Upper lobe of left lung (tissue), 6 donors: ENCODE measurements around the gene GAST. TPM values are rescaled to one million over a fixed set of nuclear protein-coding genes. Genes with fewer than 3 reads are reported as not detected.

Experiments
- ATAC-seq, 2 donors: fragments of 200-7000 bp; cut with Tn5 transposase; one replicate each; pipeline ENCODE4 v1.9.1; 2022; ENCODE audit warnings: mild to moderate bottlenecking in 2 of 2, moderate library complexity in 2 of 2; ENCODE audit not compliant: low FRiP score in 2 of 2
- DNase-seq, 2 donors: peaks; one replicate each; pipeline ENCODE4 v3.0.0-alpha.2; 2019 to 2020
- H3K27ac ChIP-seq, 4 donors: fragments of 200-600 bp; sonication (generic); one replicate each; pipeline ENCODE4 v1.5.1; 2016 to 2019
- H3K27me3 ChIP-seq, 4 donors: fragments of 200-600 bp; sonication (generic); one replicate each; pipeline ENCODE4 v1.5.1; 2017 to 2019
- H3K36me3 ChIP-seq, 4 donors: fragments of 200-600 bp; sonication (generic); one replicate each; pipeline ENCODE4 v1.5.1; 2016 to 2019
- H3K4me1 ChIP-seq, 4 donors: fragments of 200-600 bp; sonication (generic); one replicate each; pipeline ENCODE4 v1.5.1; 2018 to 2019
- H3K4me3 ChIP-seq, 4 donors: fragments of 200-600 bp; sonication (generic); one replicate each; pipeline ENCODE4 v1.5.1; 2017 to 2019; ENCODE audit warnings: mild to moderate bottlenecking in 2 of 4, moderate library complexity in 1 of 4
- H3K9me3 ChIP-seq, 4 donors: fragments of 200-600 bp; sonication (generic); one replicate each; pipeline ENCODE4 v1.5.1; 2018 to 2019
- EP300 ChIP-seq, 4 donors: sonication (generic); formaldehyde crosslinking; IDR thresholded peaks; one replicate each; pipeline ENCODE4 v1.5.1; 2017; ENCODE audit warnings: antibody characterized with exemption in 4 of 4, control low read depth in 2 of 4
- POLR2A ChIP-seq, 4 donors: fragments of 450-650 bp; IDR thresholded peaks; one replicate each; pipeline ENCODE4 v1.5.1; 2016 to 2017; ENCODE audit warnings: antibody characterized with exemption in 4 of 4, mild to moderate bottlenecking in 2 of 4
- POLR2AphosphoS5 ChIP-seq, 2 donors: sonication (generic); formaldehyde crosslinking; IDR thresholded peaks; one replicate each; pipeline ENCODE4 v1.5.1; 2017; ENCODE audit warnings: antibody characterized with exemption in 2 of 2
- WGBS, 2 donors: methylation state at CpG; one replicate each; pipeline ENCODE4 v1.1.5; 2017 to 2018; 5-methylcytosine and 5-hydroxymethylcytosine counted together
- total RNA-seq, 6 donors: library from RNA; depleted of rRNA in 4 of 6; stranded (reverse); fragments of >200 nt in 4 of 6; gene quantifications; one replicate each; pipeline versions ENCODE4 v1.1.0 to v1.2.1, GENCODE V29; 2016 to 2021
- TF ChIP-seq, protein P1 (sequence below), 6 experiments: fragments of 450-650 bp in 4 of 6; fragments of 200-600 bp in 2 of 6; sonication (generic) in 2 of 6; IDR thresholded peaks; one replicate each; pipeline ENCODE4 v1.5.1; 2016 to 2019; ENCODE audit warnings: antibody characterized with exemption in 6 of 6
- donor health status: DM: no; HTN: no; CAD: no; lungs with moderate emphysema.
- donor health status: DM: no; HTN: yes; CAD: no; lungs with severe emphysema.

The GAST gene
- total RNA-seq, 6 donors from 2014 or later, result not detected

DNA sequence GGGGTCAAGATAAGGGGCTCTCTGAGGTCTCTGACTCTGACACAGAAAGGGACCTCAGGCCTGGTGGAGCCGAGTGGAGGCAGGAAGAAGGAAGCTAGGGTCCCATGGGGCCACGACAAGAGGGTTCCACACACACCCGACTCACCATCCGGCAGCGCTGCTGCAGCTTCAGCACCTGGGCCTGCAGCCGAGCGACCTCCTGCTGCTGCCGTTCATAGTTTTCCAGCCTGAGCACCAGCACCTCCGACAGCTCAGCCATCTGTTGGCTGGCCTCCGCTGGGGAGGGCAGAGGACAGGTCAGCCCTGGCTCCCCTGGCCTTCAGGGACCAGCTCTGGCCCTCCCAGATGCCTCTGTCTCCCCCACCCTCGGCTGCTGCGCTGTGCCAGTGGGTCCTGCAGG, 15.9 kb downstream of the GAST start:
- ATAC-seq (no peak), DNase-seq (peak in 1 of 2 donors; percentile 68)
- WGBS, 2 donors, result 74 to 92% methylated on average over 9 to 12 of the region's 12 CpGs
- no peak for TF ChIP-seq POLR2AphosphoS5 (IDR thresholded peaks at IDR 0.05)
- TF ChIP-seq EP300 (IDR thresholded peaks at IDR 0.05), result no peak
- TF ChIP-seq, protein P1, sequence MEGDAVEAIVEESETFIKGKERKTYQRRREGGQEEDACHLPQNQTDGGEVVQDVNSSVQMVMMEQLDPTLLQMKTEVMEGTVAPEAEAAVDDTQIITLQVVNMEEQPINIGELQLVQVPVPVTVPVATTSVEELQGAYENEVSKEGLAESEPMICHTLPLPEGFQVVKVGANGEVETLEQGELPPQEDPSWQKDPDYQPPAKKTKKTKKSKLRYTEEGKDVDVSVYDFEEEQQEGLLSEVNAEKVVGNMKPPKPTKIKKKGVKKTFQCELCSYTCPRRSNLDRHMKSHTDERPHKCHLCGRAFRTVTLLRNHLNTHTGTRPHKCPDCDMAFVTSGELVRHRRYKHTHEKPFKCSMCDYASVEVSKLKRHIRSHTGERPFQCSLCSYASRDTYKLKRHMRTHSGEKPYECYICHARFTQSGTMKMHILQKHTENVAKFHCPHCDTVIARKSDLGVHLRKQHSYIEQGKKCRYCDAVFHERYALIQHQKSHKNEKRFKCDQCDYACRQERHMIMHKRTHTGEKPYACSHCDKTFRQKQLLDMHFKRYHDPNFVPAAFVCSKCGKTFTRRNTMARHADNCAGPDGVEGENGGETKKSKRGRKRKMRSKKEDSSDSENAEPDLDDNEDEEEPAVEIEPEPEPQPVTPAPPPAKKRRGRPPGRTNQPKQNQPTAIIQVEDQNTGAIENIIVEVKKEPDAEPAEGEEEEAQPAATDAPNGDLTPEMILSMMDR (IDR thresholded peaks at IDR 0.05), result no peak
- no peak for TF ChIP-seq POLR2A (IDR thresholded peaks at IDR 0.05)
- H3K27ac ChIP-seq, result no peak overlapping the region
- H3K36me3 ChIP-seq, result no peaks in the 10 kb centered on the region
- no peaks in the 10 kb centered on the region for H3K27me3 ChIP-seq
- H3K4me3 ChIP-seq, result no peak overlapping the region
- H3K4me1 ChIP-seq, result no peaks in the 10 kb centered on the region
- no peaks in the 10 kb centered on the region for H3K9me3 ChIP-seq

DNA sequence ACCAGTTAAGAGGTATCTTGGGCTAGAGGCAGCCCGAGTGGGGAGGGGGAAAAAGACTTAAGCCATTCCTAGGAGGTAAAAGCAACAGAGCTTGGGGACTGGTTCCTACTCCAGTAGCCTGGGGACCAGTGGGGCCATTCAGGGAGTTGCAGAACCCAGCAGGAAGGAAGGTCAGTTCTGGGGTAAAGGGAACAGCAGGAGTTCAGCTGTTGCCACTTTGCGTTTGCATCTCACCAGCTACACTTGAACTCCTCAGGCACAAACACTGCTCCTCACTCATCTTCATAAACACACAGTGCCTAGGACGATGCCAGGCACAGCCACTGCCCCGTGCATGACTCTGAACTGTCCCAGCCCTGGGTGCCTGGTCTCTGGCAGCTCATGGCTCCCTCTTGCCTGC, 18.3 kb downstream of the GAST start:
- DNase-seq (no peak), ATAC-seq (no peak)
- Histone ChIP-seq H3K4me1 (peaks cover 17 to 21% (median 18%) of the 10 kb centered on the region in 4 donors), H3K36me3 (no peaks in the 10 kb centered on the region), H3K9me3 (no peaks in the 10 kb centered on the region), H3K4me3 (no peak overlapping the region), H3K27me3 (peaks cover 2 to 20% (median 17%) of the 10 kb centered on the region in 4 donors), H3K27ac (no peak overlapping the region)
- 38 to 43% methylated on average over 2 to 4 of the region's 4 CpGs for WGBS, 2 donors
- TF ChIP-seq, protein P1 (IDR thresholded peaks at IDR 0.05), result no peak
- TF ChIP-seq POLR2A (IDR thresholded peaks at IDR 0.05) (no peak), POLR2AphosphoS5 (IDR thresholded peaks at IDR 0.05) (no peak), EP300 (IDR thresholded peaks at IDR 0.05) (no peak)

DNA sequence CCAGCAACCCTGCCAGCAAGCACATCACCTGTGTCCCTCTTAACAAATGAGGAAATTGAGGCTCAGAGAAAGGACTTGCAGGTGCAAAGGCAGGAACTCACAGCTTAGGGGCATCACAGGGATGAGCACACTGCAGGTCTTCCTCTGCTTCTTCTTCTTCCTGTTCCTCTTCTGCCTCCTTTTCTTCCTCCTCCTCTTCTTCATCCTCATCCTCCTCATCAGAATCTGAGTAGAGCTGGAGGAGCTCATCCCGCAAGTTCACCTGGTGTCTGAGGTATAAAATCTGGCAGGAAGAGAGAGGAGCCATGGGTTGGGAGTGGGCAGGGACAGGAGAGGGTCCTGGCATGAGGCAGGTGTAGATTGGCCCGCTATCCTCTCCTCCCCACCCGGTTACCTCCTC, 19.7 kb downstream of the GAST start:
- H3K27ac ChIP-seq, result no peak overlapping the region
- no peak for DNase-seq

DNA sequence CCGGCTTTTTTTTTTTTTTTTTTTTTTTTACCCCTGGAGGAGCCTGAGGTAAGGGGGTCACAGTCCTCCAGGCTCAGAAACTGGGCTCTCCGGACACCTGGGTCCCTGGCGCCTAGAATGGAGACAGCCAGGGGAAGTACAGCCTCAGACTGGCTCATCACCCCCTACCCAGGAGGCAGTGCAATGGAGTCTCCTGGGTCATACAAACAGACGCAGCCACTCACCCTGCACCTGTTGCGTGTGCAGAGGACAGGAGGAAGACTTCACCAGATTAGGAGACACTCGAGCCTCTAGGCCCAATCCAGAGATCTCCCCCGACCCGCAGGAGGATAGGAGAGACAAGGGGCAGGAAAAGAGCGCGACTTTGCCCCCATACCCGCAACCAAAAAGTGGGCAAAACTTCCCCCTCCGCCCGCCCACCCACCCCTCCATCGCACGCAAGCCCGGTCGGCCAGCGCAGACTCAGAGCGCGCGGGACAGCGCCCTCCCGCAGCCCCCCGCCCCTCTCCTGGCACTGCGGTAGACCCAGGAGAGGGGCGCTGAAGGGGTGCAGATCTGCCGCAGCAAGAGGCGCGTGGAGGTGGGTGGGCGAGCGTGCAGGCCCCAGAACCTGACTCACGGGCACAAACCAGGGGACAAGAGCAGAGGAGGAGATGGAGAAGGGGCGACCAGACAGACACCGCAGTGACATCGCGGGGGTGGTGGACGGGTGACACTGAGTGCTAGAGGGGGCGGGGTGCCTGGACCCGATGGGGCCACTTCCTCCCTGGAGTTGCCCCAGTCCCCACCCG, 21.4 kb downstream of the GAST start:
- ATAC-seq, result no peak
- Histone ChIP-seq H3K4me1 (peaks cover 17 to 30% (median 20%) of the 10 kb centered on the region in 4 donors), H3K4me3 (peak overlapping the region in 3 of 4 donors; percentile 38 to 49 (median 39)), H3K36me3 (no peaks in the 10 kb centered on the region), H3K27me3 (peaks cover 2 to 26% (median 20%) of the 10 kb centered on the region in 4 donors), H3K27ac (no peak overlapping the region), H3K9me3 (no peaks in the 10 kb centered on the region)
- 9 to 16% methylated on average over 20 to 32 of the region's 40 CpGs for WGBS, 2 donors
- TF ChIP-seq, protein P1 (IDR thresholded peaks at IDR 0.05), result no peak
- TF ChIP-seq POLR2AphosphoS5 (IDR thresholded peaks at IDR 0.05), result no peak
- no peak for TF ChIP-seq POLR2A (IDR thresholded peaks at IDR 0.05)
- no peak for TF ChIP-seq EP300 (IDR thresholded peaks at IDR 0.05)
- DNase-seq, result peak in 1 of 2 donors; percentile 74

More for the DNA sequence above, 19.7 kb downstream of the GAST start:
- WGBS, 2 donors, result 72 to 77% methylated on average over 2 to 3 of the region's 3 CpGs
- peaks cover 17 to 21% (median 18%) of the 10 kb centered on the region in 4 donors for H3K4me1 ChIP-seq
- no peak for ATAC-seq
- no peak overlapping the region for H3K4me3 ChIP-seq
- no peaks in the 10 kb centered on the region for H3K9me3 ChIP-seq
- peaks cover 2 to 23% (median 17%) of the 10 kb centered on the region in 4 donors for H3K27me3 ChIP-seq
- TF ChIP-seq, protein P1 (IDR thresholded peaks at IDR 0.05), result no peak
- H3K36me3 ChIP-seq, result no peaks in the 10 kb centered on the region
